ENCODE measurements around the gene GALR2.
"Not testable (repeated sequence)": the region's sequence is repeated elsewhere in the genome, so short reads cannot be mapped to it uniquely, and the experiment has no call there.

The GALR2 gene

GRCh38 chr17:76049836-76050537 lies 24.6 kb upstream of the GALR2 start:
- H3K27ac ChIP-seq = no peak overlapping the region

DNA sequence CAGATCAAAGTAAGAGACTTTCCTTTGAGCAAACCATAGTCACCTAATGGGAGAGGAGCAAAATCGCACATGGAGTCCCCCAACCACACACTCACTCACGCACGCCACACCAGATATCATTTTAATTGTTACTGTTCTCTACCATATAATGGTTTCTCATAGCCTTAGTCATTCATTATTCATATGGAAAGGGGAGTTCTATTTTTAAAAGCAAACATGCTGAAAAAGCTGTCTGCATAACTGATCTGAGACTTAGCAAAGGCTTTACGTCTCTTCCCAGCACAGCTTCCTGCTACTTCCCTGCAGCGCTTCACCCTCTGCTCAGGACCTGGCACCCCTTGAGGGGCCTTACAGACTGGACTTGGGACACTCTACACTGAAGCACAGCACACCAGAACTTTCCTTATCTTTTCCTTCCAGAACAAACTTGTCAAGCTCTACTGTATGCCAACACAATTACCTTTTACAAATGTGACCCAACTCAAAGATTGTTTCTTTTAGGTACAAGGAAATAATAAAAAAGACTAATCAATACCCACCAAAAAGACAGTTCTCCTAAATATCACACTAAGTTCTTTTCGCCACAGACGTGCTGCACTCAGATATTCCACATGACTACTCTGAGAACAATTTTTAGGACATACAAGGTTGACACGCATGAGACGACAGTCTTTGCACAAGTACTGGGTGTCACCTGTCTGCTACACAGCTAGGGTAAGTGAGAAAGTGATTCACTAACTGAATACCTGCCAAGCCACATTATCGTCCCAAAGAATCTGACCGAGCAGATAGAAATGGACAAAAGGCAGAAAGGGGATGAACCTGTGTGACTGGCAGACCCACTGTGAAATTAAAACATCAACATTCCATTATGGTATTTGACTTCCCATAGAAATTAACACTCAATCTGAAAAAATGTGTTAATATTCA lies 23.8 kb upstream of the GALR2 start:
- H3K27ac ChIP-seq = peak overlapping the region; percentile 54
- peak; percentile 39 for DNase-seq (ENCODE audit: low read depth, low spot score)

More at GRCh38 chr17:76049836-76050537, 24.6 kb upstream of the GALR2 start:
- no peak for DNase-seq (ENCODE audit: low read depth, low spot score)

GRCh38 chr17:76051561-76051960 lies 23.0 kb upstream of the GALR2 start:
- H3K27ac ChIP-seq = peak overlapping the region; percentile 54
- no peak for DNase-seq (ENCODE audit: low read depth, low spot score)

DNA sequence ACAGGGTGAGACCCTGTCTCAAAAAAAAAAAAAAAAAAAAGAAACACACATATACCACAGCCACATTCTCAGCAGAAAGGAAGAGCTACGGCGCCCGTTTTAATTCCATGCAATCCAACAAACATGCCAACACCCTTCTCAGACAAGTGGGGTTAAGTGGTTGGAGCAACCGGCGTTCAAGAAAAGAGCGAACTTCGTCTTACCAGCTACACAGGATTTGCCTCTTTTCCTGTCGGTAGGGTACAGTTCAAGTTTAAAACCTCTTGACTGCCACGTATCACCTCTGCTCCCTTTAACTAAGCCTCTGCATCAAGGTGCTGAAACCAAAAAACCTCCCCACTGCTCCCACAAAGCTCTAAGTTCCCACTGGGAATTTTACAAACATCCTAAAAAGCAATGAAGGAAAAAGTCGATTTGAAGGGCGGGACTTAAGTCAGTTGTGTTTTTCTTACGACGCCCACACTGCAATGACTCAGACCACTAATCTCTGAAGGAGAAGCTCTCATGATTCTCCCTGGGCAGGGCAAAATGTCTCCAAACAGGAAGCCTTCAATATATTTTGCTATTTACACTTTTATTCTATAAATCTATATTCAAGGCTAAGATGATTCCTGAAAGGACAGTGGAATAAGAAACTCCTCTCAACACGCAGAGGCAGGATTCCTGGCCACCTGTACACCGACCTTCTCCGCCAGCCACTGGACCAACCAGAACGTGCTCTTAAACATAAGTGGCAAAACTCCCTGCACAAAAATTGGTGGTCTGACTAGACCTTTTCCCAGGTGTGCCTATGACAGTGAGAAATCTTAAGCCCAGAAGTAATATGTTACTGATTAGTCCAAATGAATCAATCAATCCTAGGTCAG lies 21.1 kb upstream of the GALR2 start:
- DNase-seq (ENCODE audit: low read depth, low spot score) = peak; percentile 62
- H3K27ac ChIP-seq = peak overlapping the region; percentile 88

DNA sequence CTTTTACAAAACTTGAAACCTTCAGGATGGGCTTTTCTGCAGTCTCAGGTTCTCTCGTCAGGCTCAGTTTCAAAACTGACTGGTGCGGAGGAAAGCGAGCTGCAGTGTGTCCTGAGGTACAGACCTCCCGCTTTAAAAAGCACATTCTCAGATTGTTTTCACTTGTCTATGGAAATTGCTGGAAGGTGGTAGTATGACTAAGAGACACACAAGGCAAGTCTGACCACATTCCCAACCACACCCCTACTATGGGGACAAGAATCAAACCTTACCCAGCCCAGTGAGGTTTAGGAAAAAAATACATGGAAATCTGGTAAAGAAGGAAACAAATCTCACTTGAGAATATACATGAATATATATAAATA lies 20.5 kb upstream of the GALR2 start:
- H3K27ac ChIP-seq = peak overlapping the region; percentile 88
- DNase-seq (ENCODE audit: low read depth, low spot score) = peak; percentile 60

GRCh38 chr17:76056882-76057281 lies 17.7 kb upstream of the GALR2 start:
- H3K27ac ChIP-seq = no peak overlapping the region
- no peak for DNase-seq (ENCODE audit: low read depth, low spot score)

DNA sequence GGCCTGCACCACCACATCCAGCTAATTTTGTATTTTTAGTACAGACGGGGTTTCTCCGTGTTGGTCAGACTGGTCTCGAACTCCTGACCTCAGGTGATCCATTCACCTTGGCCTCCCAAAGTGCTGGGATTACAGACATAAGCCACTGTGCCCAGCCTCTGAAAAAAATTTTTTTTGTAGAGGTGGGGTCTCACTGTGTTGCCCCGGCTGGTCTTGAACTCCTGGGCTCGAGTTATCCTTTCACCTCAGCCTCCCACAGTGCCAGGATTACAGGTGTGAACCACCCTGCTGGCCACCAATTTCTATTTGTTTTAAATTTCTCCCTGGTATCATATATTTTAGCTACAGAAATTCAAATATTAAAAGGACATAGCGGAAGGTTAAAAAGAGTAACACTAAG lies 16.3 kb upstream of the GALR2 start:
- H3K27ac ChIP-seq; DNase-seq (ENCODE audit: low read depth, low spot score): not testable (repeated sequence)

- no peak for DNase-seq (ENCODE audit: low read depth, low spot score)
- H3K27ac ChIP-seq = no peak overlapping the region
Observed at GRCh38 chr17:76063875-76064546, 10.6 kb upstream of the GALR2 start.

DNA sequence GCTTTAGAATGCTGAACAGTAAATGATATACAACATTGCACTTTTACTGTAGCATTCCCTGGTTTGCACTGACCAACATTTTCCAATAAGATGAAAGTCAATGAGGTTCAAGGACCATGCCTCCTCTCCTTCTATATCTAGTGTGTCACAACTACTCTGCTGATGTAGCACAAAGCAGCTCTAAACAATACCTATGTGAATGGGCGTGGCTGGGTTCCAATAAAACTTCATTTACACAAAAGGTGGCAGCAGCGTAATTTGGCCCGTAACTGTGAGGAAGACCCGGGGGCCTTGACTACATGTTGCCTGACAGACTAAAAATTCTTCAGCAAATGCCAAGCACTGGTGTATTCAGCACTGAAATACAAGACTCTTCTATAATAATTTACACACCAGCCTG lies 8.8 kb upstream of the GALR2 start:
- H3K27ac ChIP-seq = no peak overlapping the region
- no peak for DNase-seq (ENCODE audit: low read depth, low spot score)

DNA sequence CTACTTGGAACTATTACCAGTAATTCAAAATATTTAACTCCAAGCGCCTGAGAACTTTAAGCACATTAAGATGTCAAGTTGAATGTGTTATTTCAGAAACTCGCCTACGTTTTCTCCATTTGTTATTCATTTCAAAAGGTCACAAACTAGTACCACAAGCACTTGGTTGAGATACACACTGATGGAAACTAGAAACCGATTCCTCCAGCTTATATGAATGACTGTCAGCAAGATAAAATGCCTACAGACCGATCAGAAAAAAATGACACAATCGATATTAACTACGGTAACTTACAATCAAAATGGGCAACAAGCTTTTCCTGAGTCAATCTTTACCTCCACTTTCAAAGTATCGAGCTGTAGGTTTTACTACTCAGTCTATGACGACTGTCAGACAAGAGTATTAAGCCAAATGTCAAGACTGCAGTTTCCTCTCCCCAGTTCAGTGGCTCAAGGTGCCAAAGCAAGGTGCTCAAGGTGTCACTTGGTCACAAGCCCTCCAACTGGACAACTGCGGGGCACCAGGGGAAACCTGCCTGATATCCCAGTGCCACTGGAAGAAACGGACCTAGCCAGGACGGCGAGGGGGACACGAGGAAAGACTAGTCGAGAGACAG lies 2.9 kb upstream of the GALR2 start:
- H3K27ac ChIP-seq = peak overlapping the region; percentile 66
- no peak for DNase-seq (ENCODE audit: low read depth, low spot score)

GRCh38 chr17:76072148-76072858 lies 2.3 kb upstream of the GALR2 start, which contains the start of gene SRP68:
Gene SRP68 (minus strand): TSS chr17:76072517. CDS start chr17:76072491, 26 bp downstream.
- DNase-seq (ENCODE audit: low read depth, low spot score) = peak; percentile 73
- H3K27ac ChIP-seq = peak within 1 kb of the TSS; percentile 66

GRCh38 chr17:76075364-76076145 lies 974 bp downstream of the GALR2 start:
- DNase-seq (ENCODE audit: low read depth, low spot score) = no peak
- H3K27ac ChIP-seq = no peak overlapping the region

- DNase-seq (ENCODE audit: low read depth, low spot score) = no peak
Observed at GRCh38 chr17:76076146-76076764, 1.7 kb downstream of the GALR2 start.

DNA sequence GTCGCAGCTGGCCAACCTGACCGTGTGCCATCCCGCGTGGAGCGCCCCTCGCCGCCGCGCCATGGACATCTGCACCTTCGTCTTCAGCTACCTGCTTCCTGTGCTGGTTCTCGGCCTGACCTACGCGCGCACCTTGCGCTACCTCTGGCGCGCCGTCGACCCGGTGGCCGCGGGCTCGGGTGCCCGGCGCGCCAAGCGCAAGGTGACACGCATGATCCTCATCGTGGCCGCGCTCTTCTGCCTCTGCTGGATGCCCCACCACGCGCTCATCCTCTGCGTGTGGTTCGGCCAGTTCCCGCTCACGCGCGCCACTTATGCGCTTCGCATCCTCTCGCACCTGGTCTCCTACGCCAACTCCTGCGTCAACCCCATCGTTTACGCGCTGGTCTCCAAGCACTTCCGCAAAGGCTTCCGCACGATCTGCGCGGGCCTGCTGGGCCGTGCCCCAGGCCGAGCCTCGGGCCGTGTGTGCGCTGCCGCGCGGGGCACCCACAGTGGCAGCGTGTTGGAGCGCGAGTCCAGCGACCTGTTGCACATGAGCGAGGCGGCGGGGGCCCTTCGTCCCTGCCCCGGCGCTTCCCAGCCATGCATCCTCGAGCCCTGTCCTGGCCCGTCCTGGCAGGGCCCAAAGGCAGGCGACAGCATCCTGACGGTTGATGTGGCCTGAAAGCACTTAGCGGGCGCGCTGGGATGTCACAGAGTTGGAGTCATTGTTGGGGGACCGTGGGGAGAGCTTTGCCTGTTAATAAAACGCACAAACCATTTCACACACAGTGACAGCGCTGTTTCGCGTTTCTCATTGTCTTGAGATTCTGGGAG lies 2.4 kb downstream of the GALR2 start:
- DNase-seq (ENCODE audit: low read depth, low spot score) = no peak
- H3K27ac ChIP-seq = no peak overlapping the region

More at GRCh38 chr17:76076146-76076764, 1.7 kb downstream of the GALR2 start:
- no peak overlapping the region for H3K27ac ChIP-seq

DNA sequence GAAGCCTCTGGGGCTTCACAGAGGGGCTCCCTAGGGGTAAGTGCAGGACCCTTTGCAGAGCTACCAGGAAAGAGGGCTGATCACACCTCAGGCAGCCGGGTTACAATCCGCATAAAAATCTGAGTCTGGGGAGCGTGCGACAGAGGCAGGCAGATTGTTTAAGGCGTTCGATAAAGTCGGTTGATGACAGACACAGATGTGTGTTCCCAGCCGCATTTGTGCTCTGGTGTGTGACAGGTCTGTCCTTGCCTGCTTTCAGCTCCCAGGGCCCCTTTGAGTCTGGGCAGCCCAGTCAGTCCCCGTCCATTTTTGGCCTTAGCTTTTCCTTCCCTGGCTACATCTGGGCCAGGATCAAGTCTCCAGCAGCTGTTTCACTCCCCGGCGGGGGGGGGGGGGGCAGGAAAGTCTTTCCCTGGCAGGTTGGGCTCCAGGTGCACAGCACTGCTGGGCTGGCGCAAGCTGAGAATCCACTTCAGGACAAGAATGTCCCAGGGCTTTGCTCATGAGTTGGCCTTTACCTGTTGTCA lies 3.1 kb downstream of the GALR2 start:
- DNase-seq (ENCODE audit: low read depth, low spot score) = no peak
- H3K27ac ChIP-seq = no peak overlapping the region

- not testable (repeated sequence) for DNase-seq (ENCODE audit: low read depth, low spot score); H3K27ac ChIP-seq
Observed at GRCh38 chr17:76078370-76078769, 3.8 kb downstream of the GALR2 start.

Measured in epithelial cell of prostate (primary cell).